ENCODE measurements around the gene PPP1CA.

Gene PPP1CA

GRCh38 chr11:67401495-67402191, at the start of gene PPP1CA:
PPP1CA (minus strand) TSS chr11:67401858; CDS start chr11:67401782, 76 bp downstream.
- DNase-seq: peak; percentile 91 to 98 (median 96)

- no peak for DNase-seq
Observed at GRCh38 chr11:67450796-67451657, 49.4 kb upstream of the PPP1CA start.

GRCh38 chr11:67449116-67449844, 47.6 kb upstream of the PPP1CA start:
- peak; percentile 64 to 69 (median 64) for DNase-seq

- DNase-seq: no peak
Observed at GRCh38 chr11:67448220-67448609, 46.6 kb upstream of the PPP1CA start.

GRCh38 chr11:67445515-67445914, 43.9 kb upstream of the PPP1CA start:
- DNase-seq: no peak

- peak in 1 of 3 donors; percentile 15 for DNase-seq
Observed at GRCh38 chr11:67442504-67443404, 41.1 kb upstream of the PPP1CA start.

- no peak for DNase-seq
Observed at GRCh38 chr11:67441731-67442351, 40.2 kb upstream of the PPP1CA start.

- DNase-seq: no peak
Observed at GRCh38 chr11:67441098-67441563, 39.5 kb upstream of the PPP1CA start.

GRCh38 chr11:67440229-67441097, 38.8 kb upstream of the PPP1CA start:
- DNase-seq: no peak

GRCh38 chr11:67439321-67440228, 37.9 kb upstream of the PPP1CA start:
- peak; percentile 75 to 88 (median 77) for DNase-seq

GRCh38 chr11:67438158-67438902, 36.7 kb upstream of the PPP1CA start:
- DNase-seq: no peak

- no peak for DNase-seq
Observed at GRCh38 chr11:67437809-67438157, 36.1 kb upstream of the PPP1CA start.

GRCh38 chr11:67437082-67437808, 35.6 kb upstream of the PPP1CA start, which contains the start of gene PTPRCAP:
PTPRCAP (minus strand) TSS chr11:67437682; CDS start chr11:67437619, 63 bp downstream.
- no peak for DNase-seq

GRCh38 chr11:67436459-67437081, 34.9 kb upstream of the PPP1CA start:
- DNase-seq: no peak

GRCh38 chr11:67435727-67436458, 34.2 kb upstream of the PPP1CA start:
- no peak for DNase-seq

GRCh38 chr11:67435031-67435726, 33.5 kb upstream of the PPP1CA start:
- DNase-seq: no peak
